CD4-positive, alpha-beta T cell (primary cell): Measurements from ENCODE around the gene MAP4. TPM values are rescaled to one million over a fixed set of nuclear protein-coding genes. Genes with fewer than 3 reads are reported as not detected.
"Not testable (repeated sequence)": the region's sequence is repeated elsewhere in the genome, so short reads cannot be mapped to it uniquely, and the experiment has no call there.

Experiments
- ATAC-seq: fragments of 200-7000 bp; cut with Tn5 transposase; one replicate; pipeline ENCODE4 v1.10.0; 2022; ENCODE audit warnings: mild to moderate bottlenecking; ENCODE audit not compliant: poor library complexity
- CTCF ChIA-PET: fragments of 350-600 bp; sonication (Branson Sonifier 250); formaldehyde crosslinking; loops from one replicate; lab custom pipeline; 2021; ENCODE audit warnings: antibody characterized with exemption, inconsistent platforms; lab: Charles Lee
- POLR2A ChIA-PET: fragments of 350-600 bp; sonication (Branson Sonifier 250); formaldehyde crosslinking; loops from one replicate; lab custom pipeline; 2021; ENCODE audit warnings: antibody characterized with exemption, inconsistent platforms; lab: Charles Lee
- DNase-seq, 14 experiments: peaks; one replicate each; pipeline ENCODE4 v3.0.0-alpha.2; 2013 to 2020; ENCODE audit warnings: mixed read lengths in 2 of 14
- H3K27ac ChIP-seq, 2 donors: one replicate each; pipeline versions ENCODE4 v1.5.1 to v1.7.0; 2013; ENCODE audit warnings: low read length in 2 of 2, low read depth in 1 of 2, mild to moderate bottlenecking in 1 of 2
- H3K27me3 ChIP-seq, 2 experiments: 1 replicate in 1 of 2; 2 replicates in 1 of 2; pipeline versions ENCODE4 v1.6.1 to v1.7.0; 2013; ENCODE audit warnings: low read length in 2 of 2, control low read depth in 1 of 2, mild to moderate bottlenecking in 1 of 2, moderate library complexity in 1 of 2; ENCODE audit not compliant: insufficient read depth in 2 of 2, control insufficient read depth in 1 of 2
- H3K36me3 ChIP-seq: one replicate; pipeline ENCODE4 v1.6.1; 2013; ENCODE audit warnings: low read length, control low read depth; ENCODE audit not compliant: insufficient read depth
- H3K4me1 ChIP-seq: one replicate; pipeline ENCODE4 v1.6.1; 2013; ENCODE audit warnings: low read length, control low read depth; ENCODE audit not compliant: insufficient read depth
- H3K4me3 ChIP-seq: one replicate; pipeline ENCODE4 v1.5.1; 2013; ENCODE audit warnings: mild to moderate bottlenecking, low read length, moderate library complexity
- H3K9me3 ChIP-seq, 2 experiments: 1 replicate in 1 of 2; 2 replicates in 1 of 2; pipeline versions ENCODE4 v1.6.1 to v1.7.0; 2013; ENCODE audit warnings: low read length in 2 of 2, mild to moderate bottlenecking in 2 of 2, control low read depth in 1 of 2, moderate library complexity in 1 of 2; ENCODE audit not compliant: control insufficient read depth in 1 of 2, insufficient read depth in 1 of 2
- H3K27ac Mint-ChIP-seq: one replicate; pipeline ENCODE4 v1.8.0; 2020; ENCODE audit warnings: mixed read lengths
- H3K27me3 Mint-ChIP-seq: one replicate; pipeline ENCODE4 v1.8.0; 2021; ENCODE audit warnings: mixed read lengths
- H3K36me3 Mint-ChIP-seq: one replicate; pipeline ENCODE4 v1.8.0; 2021; ENCODE audit warnings: low read depth, mixed read lengths
- H3K4me1 Mint-ChIP-seq: one replicate; pipeline ENCODE4 v1.8.0; 2021; ENCODE audit warnings: low read depth, mixed read lengths
- H3K4me3 Mint-ChIP-seq: one replicate; pipeline ENCODE4 v1.8.0; 2020; ENCODE audit warnings: mild to moderate bottlenecking, mixed read lengths
- H3K9me3 Mint-ChIP-seq: one replicate; pipeline ENCODE4 v1.8.0; 2020; ENCODE audit warnings: mixed read lengths
- CTCF ChIP-seq: fragments of 200-600 bp; IDR thresholded peaks from one replicate; pipeline ENCODE4 v1.8.0; 2022; ENCODE audit warnings: antibody characterized with exemption, mild to moderate bottlenecking
- intact Hi-C, 2 experiments: fragments of 100-400 bp; cut with DNase I in 1 of 2; cut with micrococcal nuclease in 1 of 2; formaldehyde crosslinking; loops; one replicate each; pipeline versions ENCODE4 v1.15.1 to v1.9.0; 2023 to 2025; cut with DNase I, micrococcal nuclease
- total RNA-seq, 174 experiments: library from RNA in 2 of 174; stranded (reverse) in 2 of 174; gene quantifications; one replicate each; pipeline ENCODE4 v1.2.3 and lab custom pipeline; 2021 to 2026

Gene MAP4
- total RNA-seq, 2 experiments from 2014 or later = 42.2 to 42.6 TPM

GRCh38 chr3:48064292-48064829 lies 48.1 kb upstream of the MAP4 start:
- no peak overlapping the region for H3K4me3 Mint-ChIP-seq
- H3K9me3 Mint-ChIP-seq = no peaks in the 10 kb centered on the region
- H3K27ac Mint-ChIP-seq = no peak overlapping the region
- H3K36me3 Mint-ChIP-seq = peaks cover 23% of the 10 kb centered on the region
- no peak for ATAC-seq
- no peak for DNase-seq
- intact Hi-C loops = no loop called here
- Histone ChIP-seq H3K9me3 (peaks cover 0 to 5% of the 10 kb centered on the region in 2 experiments), H3K27me3 (no peaks in the 10 kb centered on the region), H3K36me3 (no peaks in the 10 kb centered on the region), H3K27ac (no peak overlapping the region), H3K4me1 (peaks cover 3% of the 10 kb centered on the region), H3K4me3 (no peak overlapping the region)
- no peak for TF ChIP-seq CTCF
- peaks cover 30% of the 10 kb centered on the region for H3K4me1 Mint-ChIP-seq
- ChIA-PET CTCF (no interaction called here), POLR2A (no interaction called here)
- no peaks in the 10 kb centered on the region for H3K27me3 Mint-ChIP-seq

DNA sequence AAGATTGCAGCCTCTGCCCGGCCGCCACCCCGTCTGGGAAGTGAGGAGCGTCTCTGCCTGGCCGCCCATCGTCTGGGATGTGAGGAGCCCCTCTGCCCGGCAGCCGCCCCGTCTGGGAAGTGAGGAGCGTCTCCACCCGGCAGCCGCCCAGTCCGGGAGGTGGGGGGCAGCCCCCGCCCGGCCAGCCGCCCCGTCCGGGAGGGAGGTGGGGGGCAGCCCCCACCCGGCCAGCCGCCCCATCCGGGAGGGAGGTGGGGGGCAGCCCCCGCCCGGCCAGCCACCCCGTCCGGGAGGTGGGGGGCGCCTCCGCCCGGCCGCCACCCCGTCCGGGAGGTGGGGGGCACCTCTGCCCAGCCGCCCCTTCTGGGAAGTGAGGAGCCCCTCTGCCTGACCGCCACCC lies 45.4 kb upstream of the MAP4 start:
- POLR2A ChIA-PET = not testable (repeated sequence)

DNA sequence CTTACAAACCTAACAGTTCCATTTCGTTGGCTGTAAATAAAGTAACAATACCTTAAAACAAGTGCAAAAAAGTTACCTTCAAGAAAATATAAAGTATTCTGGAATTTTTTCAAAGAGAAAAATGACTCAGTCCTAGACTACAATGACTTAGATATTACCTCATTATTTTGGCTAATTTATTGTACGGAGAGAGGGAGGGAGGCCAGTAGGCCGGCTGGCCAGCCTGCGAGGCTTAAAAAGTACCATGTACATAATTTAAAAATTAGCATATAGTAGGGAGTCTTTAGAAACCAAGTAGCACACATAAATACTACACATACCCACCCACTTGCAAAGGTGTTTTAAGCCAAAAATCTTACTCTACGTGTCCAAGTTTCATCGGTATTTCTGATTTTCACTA lies 41.9 kb upstream of the MAP4 start:
- Mint-ChIP-seq H3K4me1 (peaks cover 15% of the 10 kb centered on the region), H3K36me3 (peaks cover 7% of the 10 kb centered on the region), H3K27me3 (no peaks in the 10 kb centered on the region), H3K27ac (no peak overlapping the region), H3K4me3 (no peak overlapping the region), H3K9me3 (no peaks in the 10 kb centered on the region)
- peaks cover 11% of the 10 kb centered on the region for H3K4me1 ChIP-seq
- ATAC-seq (no peak), DNase-seq (no peak)
- H3K27me3 ChIP-seq = no peaks in the 10 kb centered on the region
- peaks cover 0 to 5% of the 10 kb centered on the region in 2 experiments for H3K9me3 ChIP-seq
- H3K27ac ChIP-seq = no peak overlapping the region
- TF ChIP-seq CTCF = no peak
- intact Hi-C loops = no loop called here
- H3K36me3 ChIP-seq = no peaks in the 10 kb centered on the region
- H3K4me3 ChIP-seq = no peak overlapping the region
- ChIA-PET POLR2A (no interaction called here), CTCF (no interaction called here)

More for the DNA sequence above, 45.4 kb upstream of the MAP4 start:
- H3K4me3 Mint-ChIP-seq, H3K27ac ChIP-seq, H3K27me3 ChIP-seq, H3K36me3 ChIP-seq, ATAC-seq, H3K27me3 Mint-ChIP-seq, H3K9me3 ChIP-seq, CTCF ChIA-PET, H3K27ac Mint-ChIP-seq, DNase-seq, intact Hi-C loops, H3K9me3 Mint-ChIP-seq, H3K4me3 ChIP-seq: not testable (repeated sequence)
- H3K4me1 ChIP-seq = peaks cover 11% of the 10 kb centered on the region
- H3K36me3 Mint-ChIP-seq = peaks cover 18% of the 10 kb centered on the region
- H3K4me1 Mint-ChIP-seq = peaks cover 35% of the 10 kb centered on the region

DNA sequence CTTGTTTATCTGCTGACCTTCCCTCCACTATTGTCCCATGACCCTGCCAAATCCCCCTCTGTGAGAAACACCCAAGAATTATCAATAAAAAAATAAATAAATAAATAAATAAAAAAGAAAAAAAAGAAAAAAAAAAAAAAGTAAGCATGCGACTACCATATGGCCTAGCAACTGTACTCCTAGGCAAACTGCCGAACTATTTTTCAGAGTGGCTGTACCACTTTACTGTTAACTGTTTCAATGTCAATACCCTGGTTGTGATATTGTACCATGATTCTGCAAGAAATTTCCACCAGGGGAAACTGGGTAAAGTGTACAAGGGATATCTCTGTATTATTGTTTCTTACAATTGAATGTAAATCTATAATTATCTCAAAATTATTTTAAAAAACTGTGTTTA lies 41.3 kb upstream of the MAP4 start:
- intact Hi-C loops = no loop called here
- CTCF ChIA-PET = no interaction called here
- Mint-ChIP-seq H3K27ac (no peak overlapping the region), H3K27me3 (no peaks in the 10 kb centered on the region), H3K4me3 (no peak overlapping the region), H3K4me1 (peaks cover 21% of the 10 kb centered on the region), H3K9me3 (no peaks in the 10 kb centered on the region), H3K36me3 (peaks cover 7% of the 10 kb centered on the region)
- Histone ChIP-seq H3K9me3 (peaks cover 0 to 5% of the 10 kb centered on the region in 2 experiments), H3K36me3 (no peaks in the 10 kb centered on the region), H3K4me1 (peaks cover 11% of the 10 kb centered on the region), H3K27me3 (no peaks in the 10 kb centered on the region), H3K4me3 (no peak overlapping the region), H3K27ac (no peak overlapping the region)
- DNase-seq (no peak), ATAC-seq (no peak)
- no peak for TF ChIP-seq CTCF
- POLR2A ChIA-PET = no interaction called here
